Non-pigmented ciliary epithelial cell (primary cell): ENCODE results near the gene AGPAT2.

Experiments used
- DNase-seq: peaks from one replicate; pipeline ENCODE4 v3.0.0-alpha.2; 2010; ENCODE audit warnings: low read depth

AGPAT2 gene

DNA sequence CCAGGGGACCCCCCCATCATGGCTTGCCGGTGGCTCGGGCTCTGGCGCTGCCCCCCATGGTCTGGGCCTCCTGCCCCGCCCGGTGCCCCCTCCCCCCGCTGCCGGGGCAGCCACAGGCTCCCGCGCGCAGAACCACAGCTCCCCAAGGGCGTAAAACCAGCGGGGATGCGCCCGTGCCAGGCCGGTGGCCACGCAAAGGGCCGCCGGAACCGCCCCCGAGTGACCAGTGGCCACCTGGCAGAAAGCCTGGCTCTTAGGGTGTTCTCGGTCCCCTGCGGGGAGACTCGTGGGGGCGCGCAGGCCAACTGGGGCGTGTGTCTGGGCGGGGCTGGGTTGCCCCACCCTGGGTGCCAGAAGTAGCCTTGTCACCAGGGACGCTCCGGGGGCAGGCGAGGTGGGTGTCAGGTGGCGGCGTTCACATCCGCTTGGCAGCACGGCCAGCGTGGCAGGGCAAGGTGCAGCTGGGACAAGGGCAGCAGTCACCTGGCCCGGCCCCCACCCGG lies 515 bp upstream of the AGPAT2 start:
- no peak for DNase-seq

DNA sequence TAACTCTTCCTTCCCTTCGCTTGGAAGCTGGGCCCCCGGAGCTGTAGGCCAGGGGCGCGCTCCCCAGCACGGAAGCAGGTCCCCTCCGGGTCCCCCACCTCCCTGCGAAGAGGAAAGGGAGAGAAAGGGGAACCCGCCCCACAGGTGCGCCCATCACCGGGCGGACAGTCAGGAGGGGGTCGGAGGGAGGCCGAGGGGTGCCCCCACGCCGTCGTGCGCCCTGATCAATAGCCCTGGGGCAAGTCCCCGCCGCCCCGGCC lies 793 bp downstream of the AGPAT2 start:
- DNase-seq: no peak

DNA sequence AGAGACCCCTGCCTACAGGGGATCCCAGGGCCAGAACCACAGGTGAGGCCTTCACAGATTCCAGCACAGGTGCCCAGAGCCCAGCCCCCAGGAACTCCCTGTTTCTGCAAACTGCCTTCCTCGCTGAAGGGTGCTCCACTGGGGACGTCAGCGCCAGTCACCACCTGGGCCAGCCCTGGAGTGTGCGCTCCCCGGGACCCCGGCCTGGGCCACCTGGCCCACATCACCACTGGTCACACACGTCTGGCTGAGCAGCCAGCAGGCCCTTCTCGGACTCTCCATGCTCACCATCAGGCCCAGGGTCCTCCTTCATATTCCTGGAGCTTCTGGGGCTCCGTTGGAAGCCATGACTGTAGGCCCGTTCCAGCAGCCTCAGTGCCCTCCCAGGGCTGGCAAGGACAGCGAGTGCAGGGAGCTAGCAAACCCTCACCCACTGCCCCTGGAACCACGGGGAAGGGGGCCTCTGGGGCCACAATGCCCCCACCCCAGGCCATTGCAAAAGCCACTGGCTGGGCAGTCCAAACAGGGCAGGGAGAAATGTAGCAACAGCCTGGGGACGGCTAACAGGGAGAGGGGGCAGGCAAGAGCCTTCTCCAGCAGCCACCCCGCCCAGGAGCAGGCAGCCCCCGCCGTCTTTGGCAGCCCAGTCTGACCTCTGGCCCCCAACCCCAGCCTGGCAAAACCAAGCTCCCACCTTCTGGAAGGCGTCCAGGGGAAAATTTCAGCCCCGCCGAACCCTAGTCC lies 1.3 kb downstream of the AGPAT2 start:
- DNase-seq: no peak

DNA sequence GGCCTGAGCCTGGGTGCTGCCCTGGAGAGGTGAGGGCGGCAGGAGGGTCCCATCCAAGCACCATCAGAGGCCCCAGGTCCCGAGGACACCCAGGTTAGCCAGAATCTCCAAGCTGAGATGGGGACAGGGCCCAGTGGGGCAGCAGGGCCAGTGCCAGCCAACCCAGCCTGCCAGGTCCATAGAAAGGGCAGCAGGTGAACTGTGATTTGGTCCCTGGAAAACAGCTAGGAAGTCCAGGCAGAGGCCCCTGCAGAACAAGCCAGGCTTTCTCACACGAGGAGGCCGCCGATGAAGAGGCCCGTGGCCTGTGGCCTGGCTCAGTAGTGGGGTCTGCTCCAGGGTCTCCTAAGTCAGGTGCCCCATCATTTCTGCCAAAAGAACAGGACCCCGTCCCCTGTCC lies 2.0 kb downstream of the AGPAT2 start:
- no peak for DNase-seq

DNA sequence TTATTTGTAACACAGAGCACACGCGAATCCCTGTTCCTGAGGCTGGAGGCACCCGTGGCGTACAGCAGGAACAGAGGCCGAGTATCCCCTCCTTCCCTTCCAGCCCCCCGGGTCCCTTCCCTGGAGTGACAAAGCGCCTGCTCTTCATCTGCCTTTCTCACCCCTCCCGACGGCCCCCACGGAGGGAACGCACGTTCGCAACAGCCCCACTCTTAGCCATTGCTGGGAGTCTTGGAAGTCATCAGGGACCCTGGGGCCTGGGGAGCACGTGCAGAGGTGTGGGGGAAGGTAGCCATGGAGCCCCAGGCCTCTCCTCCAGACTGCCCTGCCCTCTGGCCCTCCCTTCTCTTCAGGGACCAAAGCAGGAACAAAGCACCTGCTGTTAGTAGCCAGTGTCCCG lies 2.5 kb downstream of the AGPAT2 start:
- DNase-seq: no peak

DNA sequence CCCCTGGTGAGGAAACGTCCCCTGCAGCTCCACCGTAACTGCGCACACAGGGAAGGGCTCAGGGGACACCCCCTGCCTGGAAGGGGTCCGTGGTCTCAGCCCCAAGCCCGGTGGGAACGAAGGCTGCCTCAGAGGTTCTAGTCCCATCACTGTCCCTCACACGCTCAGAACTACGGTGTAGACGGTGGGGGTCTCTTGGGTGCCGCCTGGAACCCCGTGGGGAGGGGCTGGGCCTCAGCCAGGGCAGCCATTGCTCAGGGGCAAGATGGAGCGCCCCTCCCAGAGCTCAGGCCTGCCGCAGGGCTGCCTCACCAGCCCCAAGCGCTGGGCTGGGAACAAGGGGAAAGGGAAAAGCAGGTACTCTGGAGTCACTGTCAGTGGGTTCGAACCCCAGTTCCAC lies 2.9 kb downstream of the AGPAT2 start:
- no peak for DNase-seq

DNA sequence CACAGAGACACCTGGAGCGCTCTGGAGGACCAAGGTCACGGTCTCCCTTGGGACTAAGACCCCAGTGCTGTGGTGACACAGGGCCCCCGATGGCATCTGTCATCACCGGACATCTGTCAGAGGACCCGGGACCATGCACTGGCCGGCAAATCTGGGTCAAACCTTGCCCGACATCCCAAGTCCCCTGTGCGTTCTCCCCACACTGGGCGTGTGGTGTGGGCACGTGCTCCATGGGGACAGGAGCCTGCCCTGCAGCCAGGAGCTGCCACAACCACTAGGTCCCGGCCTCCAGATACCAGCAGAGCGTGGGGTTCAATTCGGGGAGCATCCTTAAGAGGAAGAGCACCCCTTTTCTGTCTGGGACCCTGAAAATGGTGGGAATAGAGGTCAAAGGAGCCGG lies 3.5 kb downstream of the AGPAT2 start:
- DNase-seq: no peak

DNA sequence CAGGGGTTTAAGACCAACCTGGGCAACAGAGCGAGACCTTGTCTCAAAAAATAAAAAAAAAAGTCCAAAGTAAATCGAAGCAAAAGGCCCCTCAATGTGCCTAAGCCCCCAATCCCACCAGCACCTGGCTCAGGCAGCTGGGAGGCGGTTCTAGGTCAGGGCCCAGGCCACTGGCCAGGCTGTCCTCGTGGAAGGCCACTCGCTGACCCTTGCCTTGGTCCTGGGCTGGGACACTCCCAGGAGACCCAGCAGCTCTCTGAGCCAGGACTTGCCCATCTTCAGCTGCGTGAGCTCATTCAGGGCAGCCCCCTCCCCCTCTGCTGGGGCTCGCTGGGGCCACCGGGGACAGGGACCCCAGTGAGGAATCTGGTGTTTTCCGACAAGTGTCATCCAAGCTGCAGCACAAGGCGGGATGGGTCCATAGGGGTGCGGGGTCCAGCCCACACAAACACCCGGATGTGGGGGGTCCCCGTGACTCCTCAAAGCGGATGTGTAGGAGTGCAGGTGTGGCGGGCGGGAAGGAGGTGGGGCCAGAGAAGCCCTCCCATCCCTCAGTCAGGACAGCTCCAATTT lies 4.0 kb downstream of the AGPAT2 start:
- DNase-seq: no peak

DNA sequence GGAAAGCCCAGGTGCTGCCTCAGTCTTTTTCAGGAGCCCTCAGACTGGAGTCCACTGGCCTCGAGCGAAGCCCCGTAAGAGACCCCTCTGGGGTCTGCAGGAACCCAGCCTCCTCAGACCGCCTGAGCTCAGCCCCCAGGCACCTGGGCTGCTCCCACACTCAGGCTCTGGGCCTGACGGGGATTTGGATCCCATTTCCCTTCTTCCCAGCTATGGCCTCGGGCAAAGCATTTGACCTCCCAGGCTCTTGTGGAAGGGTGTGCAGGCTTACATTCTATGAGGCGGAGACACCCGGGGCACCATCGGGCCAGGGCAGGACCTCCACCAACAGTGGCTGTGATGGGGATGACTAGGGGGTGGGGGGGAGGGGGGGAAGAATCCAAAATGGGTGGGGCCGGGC lies 4.5 kb downstream of the AGPAT2 start:
- DNase-seq: no peak

DNA sequence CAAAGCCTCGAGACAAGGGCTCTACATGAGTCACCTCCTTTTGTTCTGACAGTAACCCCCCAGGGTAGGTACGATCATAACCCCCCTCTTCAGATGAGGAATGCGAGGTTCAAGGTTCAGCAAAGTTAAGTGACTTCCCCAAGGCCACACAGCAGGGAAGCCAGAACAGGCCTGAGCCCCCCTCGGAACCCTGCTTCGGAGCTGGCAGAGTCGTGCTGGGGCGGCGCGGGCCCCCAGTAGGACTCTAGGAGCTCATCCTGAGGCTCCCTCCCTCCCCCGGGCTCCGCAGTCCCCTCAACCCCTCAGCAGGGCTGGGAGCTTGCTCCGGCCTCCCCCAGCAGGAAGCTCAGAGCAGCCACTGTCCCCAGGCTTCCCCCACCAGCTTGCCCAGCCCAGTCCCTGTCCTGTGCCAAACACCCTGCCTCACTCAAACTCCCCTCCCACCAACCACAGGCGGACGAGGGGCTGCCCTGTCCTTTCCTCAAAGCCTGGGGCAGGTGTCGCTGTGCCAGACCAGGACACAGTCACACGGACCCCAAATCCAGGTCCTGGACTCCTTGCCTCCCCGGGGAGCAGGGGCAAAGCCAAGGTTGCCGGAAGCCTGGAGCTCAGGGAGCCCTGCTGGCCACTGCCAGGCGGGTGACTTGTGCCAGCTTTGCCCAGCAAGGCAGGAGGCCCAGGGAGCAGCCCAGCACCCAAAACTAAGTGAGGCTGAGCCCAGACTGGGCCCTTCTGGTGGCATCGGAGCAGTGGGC lies 5.1 kb downstream of the AGPAT2 start:
- no peak for DNase-seq

DNA sequence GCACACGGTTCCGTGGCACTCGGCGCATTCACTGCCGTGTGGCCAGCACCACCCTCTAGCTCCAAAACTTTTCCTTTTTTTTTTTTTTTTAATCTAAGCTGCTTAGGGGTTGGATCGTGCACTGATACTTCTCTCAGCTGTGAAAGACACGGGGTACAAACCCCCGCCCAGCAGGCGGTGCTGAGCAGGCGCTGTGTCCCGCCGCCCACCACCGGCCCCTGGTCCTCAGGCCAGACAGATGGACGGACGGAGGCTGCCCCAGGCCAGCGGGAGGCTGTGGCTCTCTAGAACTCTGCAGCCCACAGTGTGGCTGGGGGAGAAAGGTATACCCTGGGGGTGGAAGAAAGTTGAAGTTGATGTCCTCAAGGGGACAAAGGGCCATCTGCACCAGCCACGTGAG lies 6.2 kb downstream of the AGPAT2 start:
- no peak for DNase-seq

DNA sequence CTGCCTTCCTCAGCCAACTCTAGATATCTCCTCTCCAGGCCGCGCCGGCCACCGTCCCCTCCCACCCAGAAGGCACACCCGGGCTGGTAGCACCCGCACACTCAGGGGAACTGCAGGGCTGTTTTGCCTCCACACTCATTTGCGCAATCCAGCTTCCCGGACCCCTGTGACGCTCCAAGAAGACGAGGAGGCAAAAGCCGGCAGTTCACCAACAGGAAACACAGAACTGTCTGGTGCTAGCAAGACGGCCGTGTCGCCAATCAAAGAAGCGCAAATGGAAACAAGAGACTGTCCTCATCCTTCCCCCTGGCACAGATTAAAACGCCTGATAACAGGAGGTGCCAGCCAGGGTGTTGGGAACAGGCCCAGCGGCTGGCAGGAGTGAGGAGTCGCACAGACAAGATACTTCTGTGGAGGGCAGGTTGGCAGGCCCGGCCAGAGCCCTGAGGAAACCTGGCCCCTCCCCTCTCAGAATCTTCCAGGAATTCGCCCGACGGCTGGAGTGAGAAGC lies 7.8 kb downstream of the AGPAT2 start:
- DNase-seq: no peak

DNA sequence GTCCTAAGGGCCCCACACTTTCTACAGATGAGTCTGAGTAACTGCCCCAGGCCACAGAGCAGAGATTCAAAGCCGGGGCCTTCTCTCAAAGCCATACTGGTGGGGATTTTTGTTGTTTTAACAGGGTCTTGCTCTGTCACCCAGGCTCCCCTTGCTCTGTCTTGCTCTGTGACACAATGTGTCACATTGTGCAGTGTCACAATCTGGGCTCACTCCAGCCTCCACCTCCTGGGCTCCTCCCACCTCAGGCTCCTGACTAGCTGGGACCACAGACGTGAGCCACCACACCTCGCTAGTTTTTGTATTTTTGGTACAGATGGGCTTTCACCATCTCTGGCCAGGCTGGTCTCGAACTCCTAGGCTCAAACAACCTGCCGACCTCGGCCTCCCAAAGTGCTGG lies 8.6 kb downstream of the AGPAT2 start:
- no peak for DNase-seq

DNA sequence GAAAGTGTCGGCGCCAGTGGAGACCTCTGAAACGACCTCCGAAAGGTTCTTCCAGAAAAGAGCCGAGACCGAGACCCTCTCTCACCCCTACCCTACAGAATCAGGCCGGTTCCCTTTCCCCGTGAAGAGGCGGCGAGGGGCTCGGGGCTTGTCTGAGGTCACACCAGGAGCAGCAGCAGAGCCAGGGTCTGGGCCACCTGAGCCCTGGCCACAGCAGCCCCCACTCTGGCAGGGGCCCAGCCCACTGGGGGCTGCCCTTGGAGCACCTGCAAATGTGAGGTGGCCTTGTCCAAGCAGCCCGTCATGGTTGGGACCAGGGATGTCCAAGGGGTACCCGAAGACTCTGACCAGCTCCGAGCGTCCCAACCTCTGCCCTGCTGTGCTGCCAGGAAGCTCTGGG lies 9.2 kb downstream of the AGPAT2 start:
- DNase-seq: no peak

DNA sequence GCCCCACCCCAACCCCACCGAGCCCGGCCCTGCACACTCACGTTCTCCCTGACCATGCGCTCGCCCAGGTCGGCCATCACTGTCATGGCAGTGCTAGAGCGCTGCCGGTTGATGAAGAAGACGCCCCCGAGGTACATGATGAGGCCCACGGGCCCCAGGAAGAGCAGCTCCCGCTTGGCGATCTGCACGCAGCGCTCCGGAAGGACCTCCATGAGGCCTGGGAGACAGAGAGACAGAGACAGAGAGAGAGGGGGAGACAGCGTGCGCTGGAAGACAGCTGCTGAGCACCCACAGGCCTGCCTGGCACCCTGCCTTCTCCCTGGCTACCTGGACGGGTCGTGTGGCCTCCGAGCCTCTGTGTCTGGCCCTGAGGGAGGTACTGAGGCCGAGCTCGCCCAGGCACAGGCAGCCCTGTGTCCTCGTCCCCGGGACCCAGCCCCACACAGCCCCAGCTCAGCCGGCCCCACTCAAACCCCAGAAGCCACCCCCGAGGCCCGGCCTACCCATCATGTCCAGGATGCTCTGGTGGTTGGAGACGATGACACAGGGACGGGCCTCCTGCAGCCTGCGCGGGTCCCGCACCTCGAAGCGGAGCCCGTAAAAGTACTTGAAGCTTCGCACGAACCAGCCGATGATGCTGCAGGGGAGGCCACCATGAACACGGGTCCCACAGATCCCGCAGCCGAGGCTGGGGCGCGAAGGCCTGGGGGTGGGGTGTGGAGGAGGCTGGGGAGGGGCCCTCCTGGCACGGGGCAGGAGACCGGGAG lies 10.2 kb downstream of the AGPAT2 start:
- no peak for DNase-seq

DNA sequence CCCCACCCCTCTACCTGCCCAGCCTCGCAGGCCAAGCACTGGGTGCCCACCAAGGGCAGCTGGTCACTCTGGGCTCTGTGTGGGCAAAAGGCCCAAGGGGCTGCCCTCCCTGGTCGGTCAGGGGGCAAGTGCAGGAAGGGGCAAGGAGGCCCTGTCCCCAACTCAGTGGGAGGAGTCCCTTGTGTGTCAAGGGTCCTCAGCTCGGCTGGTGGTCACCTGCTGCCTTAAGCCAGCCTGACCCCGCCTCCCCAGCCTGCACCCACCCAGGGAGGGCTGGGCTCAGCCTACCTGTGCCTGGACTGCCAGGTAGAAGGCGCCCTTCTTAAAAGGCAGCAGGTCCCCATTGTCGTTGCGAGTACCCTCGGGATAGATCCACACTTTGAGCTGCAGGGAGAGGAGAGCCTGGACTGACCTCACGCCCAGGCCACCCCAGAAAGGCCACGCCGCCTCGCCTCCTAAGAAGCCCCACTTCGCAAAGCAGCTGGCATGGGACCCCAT lies 10.9 kb downstream of the AGPAT2 start:
- no peak for DNase-seq

DNA sequence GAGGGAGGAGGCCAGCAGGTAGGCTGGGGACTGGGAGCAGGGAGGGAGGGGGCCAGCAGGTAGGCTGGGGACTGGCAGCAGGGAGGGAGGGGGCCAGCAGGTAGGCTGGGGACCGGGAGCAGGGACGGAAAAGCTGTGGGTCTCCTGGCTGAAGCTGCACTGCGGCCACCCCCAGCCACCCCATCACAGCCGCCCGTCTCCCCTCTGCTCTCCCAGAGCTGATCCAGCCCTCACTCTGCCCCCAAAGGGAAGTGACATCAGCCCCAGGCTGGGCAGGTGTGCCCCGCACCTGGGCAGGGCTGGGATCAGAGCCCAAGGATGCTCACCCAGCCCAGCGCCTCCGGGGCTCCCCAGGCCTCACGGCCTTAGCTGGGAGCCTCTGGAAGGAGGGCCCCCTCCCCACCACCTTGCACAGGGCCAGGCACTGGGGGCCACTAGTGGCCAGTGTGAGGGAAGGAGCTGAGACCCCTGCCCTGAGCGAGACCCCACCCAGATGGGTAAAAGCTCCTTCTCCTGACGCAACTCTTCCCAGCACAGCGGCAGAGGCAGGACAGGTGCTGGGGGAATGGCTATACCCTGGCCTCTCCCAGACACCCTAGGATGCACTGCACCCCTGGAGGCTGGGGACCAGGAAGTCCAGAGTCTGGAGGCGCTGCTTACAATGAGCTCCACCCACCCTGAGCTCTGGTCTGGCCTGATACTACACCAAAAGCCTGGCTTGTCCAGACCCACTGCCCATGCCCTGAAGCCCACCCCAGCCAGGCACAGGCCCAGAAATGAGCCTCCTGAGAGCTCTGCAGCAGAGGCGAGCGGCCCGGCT lies 11.6 kb downstream of the AGPAT2 start:
- DNase-seq: no peak

DNA sequence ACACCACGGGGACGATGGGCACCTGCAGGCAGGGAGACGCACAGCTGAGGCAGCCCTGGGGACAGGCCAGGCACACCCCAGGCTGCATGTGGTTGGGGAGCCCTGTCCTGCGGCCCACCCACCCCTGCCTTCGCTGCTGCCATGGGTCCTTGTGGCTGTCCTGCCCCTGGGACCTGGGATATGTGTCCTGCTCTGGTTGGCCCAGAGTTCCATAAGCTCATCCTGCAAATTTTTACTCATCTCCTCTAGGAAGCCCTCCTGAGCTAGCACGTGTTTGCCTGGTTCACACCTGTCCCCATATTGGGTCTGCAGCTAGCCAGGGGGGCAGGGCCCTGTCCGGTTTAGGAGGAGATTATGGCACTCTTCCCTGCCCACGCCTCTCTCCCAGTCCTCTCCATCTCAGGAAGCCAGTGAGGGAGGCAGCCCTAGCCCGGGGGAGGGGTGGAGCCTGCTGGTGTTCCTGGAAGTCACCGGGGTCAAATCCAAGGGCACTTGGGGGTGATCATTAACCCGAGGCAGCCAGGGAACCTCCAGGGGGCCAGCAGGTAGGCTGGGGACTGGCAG lies 12.4 kb downstream of the AGPAT2 start:
- DNase-seq: no peak

DNA sequence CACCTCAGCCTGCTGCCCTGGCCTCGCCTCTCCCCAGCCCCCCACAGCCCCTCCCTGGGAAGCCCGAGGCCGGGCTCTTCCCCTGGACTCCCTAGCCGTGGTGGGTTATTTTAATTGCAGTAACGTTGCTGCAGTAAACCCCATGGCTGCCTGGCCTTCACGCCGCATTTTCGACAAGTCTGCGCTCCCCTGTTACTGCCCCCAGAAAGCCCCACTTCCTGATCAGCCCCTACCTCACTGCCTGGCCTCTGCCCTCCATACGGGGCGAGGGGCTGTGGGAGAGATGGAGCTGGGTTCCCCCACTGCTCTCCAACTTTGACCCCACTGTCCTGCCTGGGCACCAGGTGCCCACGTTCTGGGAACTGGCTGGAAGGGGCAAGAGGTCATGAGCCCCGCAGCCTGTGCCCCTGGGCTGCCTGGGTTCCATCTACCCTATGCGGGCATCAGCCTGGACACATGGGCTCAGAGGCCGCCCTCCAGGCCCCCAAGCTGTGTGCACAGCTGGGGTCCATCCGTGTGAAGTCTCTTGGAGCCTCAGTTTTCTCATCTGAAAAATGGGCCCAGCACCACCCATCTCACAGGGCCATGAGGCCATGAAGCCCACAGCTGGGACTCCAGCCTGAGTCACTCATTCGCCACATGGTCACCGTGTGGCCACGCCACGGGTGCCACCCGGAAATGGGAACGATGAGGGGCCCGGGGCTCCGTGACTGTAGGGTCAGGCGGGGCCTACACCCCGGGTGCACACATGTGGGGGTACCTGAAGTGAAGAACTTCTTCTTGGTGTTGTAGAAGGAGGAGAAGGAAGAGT lies 13.1 kb downstream of the AGPAT2 start:
- no peak for DNase-seq
